ENCODE measurements around the gene POU3F1.

- TF ChIP-seq CTCF (conservative IDR thresholded peaks at IDR 0.05; ENCODE audit: low read depth, low read length) (no peak), CHD1 (IDR thresholded peaks at IDR 0.05; ENCODE audit: low read depth, low read length) (no peak), MAZ (IDR thresholded peaks at IDR 0.05; ENCODE audit: borderline replicate concordance, low read depth, low read length) (no peak), RAD21 (IDR thresholded peaks at IDR 0.05; ENCODE audit: low read length) (no peak), POLR2A (IDR thresholded peaks at IDR 0.05; ENCODE audit: low read depth, low read length) (no peak), MAFK (IDR thresholded peaks at IDR 0.05; ENCODE audit: low read depth, low read length) (no peak), USF2 (IDR thresholded peaks at IDR 0.05; ENCODE audit: low read depth, low read length) (no peak), ELK1 (IDR thresholded peaks at IDR 0.05; ENCODE audit: borderline replicate concordance, low read depth, low read length) (no peak), NFE2L2 (IDR thresholded peaks at IDR 0.05; ENCODE audit: low read depth, low read length) (no peak)
Measured at GRCh38 chr1:38022810-38023209, 23.8 kb downstream of the POU3F1 start.
